Keratinocyte (primary cell): Measurements from ENCODE around the gene ATP8A2. TPM values are rescaled to one million over a fixed set of nuclear protein-coding genes. Genes with fewer than 3 reads are reported as not detected.

Experiments used
- DNase-seq: peaks from one replicate; pipeline ENCODE4 v3.0.0-alpha.2; 2011; ENCODE audit warnings: low read depth, missing footprints, low spot score
- FAIRE-seq: peaks from 2 replicates; lab custom pipeline; 2011; peaks lifted over from hg19 to GRCh38; lab: Jason Lieb, UNC
- H2AFZ ChIP-seq: 2 replicates; pipeline ENCODE4 v1.6.0; 2012; ENCODE audit warnings: low read length, control low read depth, inconsistent platforms; ENCODE audit not compliant: control insufficient read depth
- H3K27ac ChIP-seq: 2 replicates; pipeline ENCODE4 v1.5.1; 2011; ENCODE audit warnings: low read length; ENCODE audit not compliant: control insufficient read depth, insufficient read depth
- H3K27me3 ChIP-seq: 3 replicates; pipeline ENCODE4 v1.6.0; 2011; ENCODE audit warnings: low read length; ENCODE audit not compliant: control insufficient read depth, insufficient read depth; ENCODE audit errors: extremely low read depth
- H3K36me3 ChIP-seq, 2 experiments: 2 replicates in 1 of 2; 3 replicates in 1 of 2; pipeline ENCODE4 v1.5.1; 2011; ENCODE audit warnings: low read length in 2 of 2, mild to moderate bottlenecking in 1 of 2; ENCODE audit not compliant: control insufficient read depth in 2 of 2, insufficient read depth in 2 of 2; ENCODE audit errors: extremely low read depth in 1 of 2
- H3K4me1 ChIP-seq: 3 replicates; pipeline ENCODE4 v1.5.1; 2011; ENCODE audit warnings: low read length; ENCODE audit not compliant: control insufficient read depth, insufficient read depth; ENCODE audit errors: extremely low read depth
- H3K4me2 ChIP-seq: 3 replicates; pipeline ENCODE4 v1.6.0; 2011; ENCODE audit warnings: low read depth, low read length; ENCODE audit not compliant: control insufficient read depth, insufficient read depth; ENCODE audit errors: extremely low read depth
- H3K4me3 ChIP-seq, 3 experiments: fragments of 200-600 bp in 1 of 3; sonication (generic) in 1 of 3; 2 replicates in 2 of 3; 3 replicates in 1 of 3; pipeline ENCODE4 v1.5.1; 2011 to 2016; ENCODE audit warnings: low read length in 3 of 3, mild to moderate bottlenecking in 3 of 3, control low read depth in 2 of 3, inconsistent platforms in 1 of 3, low read depth in 1 of 3, mixed read lengths in 1 of 3, mixed run types in 1 of 3, moderate library complexity in 1 of 3; ENCODE audit not compliant: control insufficient read depth in 2 of 3, insufficient read depth in 2 of 3; ENCODE audit errors: extremely low read depth in 1 of 3
- H3K79me2 ChIP-seq: 2 replicates; pipeline ENCODE4 v1.6.0; 2012; ENCODE audit warnings: low read length; ENCODE audit not compliant: control insufficient read depth, insufficient read depth
- H3K9ac ChIP-seq: 3 replicates; pipeline ENCODE4 v1.6.0; 2011; ENCODE audit warnings: low read length; ENCODE audit not compliant: control insufficient read depth, insufficient read depth; ENCODE audit errors: extremely low read depth
- H3K9me1 ChIP-seq: 3 replicates; pipeline ENCODE4 v1.6.0; 2011; ENCODE audit warnings: low read length; ENCODE audit not compliant: control insufficient read depth, insufficient read depth; ENCODE audit errors: extremely low read depth
- H3K9me3 ChIP-seq: 2 replicates; pipeline ENCODE4 v1.5.1; 2012; ENCODE audit warnings: low read depth, low read length; ENCODE audit not compliant: control insufficient read depth
- H4K20me1 ChIP-seq: 3 replicates; pipeline ENCODE4 v1.6.0; 2011; ENCODE audit warnings: low read length; ENCODE audit not compliant: control insufficient read depth, insufficient read depth; ENCODE audit errors: extremely low read depth
- CTCF ChIP-seq, 3 experiments: IDR thresholded peaks in 1 of 3; conservative IDR thresholded peaks in 1 of 3; optimal IDR thresholded peaks in 1 of 3; 2 replicates in 2 of 3; 3 replicates in 1 of 3; pipeline versions ENCODE3 to v1.5.1; 2011; ENCODE audit warnings: low read length in 3 of 3, mild to moderate bottlenecking in 3 of 3, moderate library complexity in 2 of 3, control low read depth in 1 of 3, inconsistent platforms in 1 of 3; ENCODE audit not compliant: insufficient read depth in 2 of 3; ENCODE audit errors: extremely low read depth in 1 of 3
- EZH2 ChIP-seq: IDR thresholded peaks from one replicate; pipeline ENCODE4 v1.6.1; 2012; ENCODE audit warnings: inconsistent platforms, mild to moderate bottlenecking, low read length, moderate library complexity
- dilution Hi-C: fragments of 300-500 bp; cut with MboI; formaldehyde crosslinking; loops from one replicate; pipeline ENCODE4 v1.7.0; 2020; ENCODE audit warnings: low sequenced_read_pairs; ENCODE audit not compliant: extremely low pct_ligation_motif_present
- polyA plus RNA-seq, 5 experiments: library from polyadenylated mRNA; depleted of rRNA in 3 of 5; stranded (reverse) in 3 of 5; stranded (forward) in 1 of 5; unstranded in 1 of 5; fragments of >200 nt; gene quantifications; 1 replicate in 1 of 5; 2 replicates in 3 of 5; 3 replicates in 1 of 5; pipeline versions ENCODE4 v1.2.1 to v1.2.3, GENCODE V29; 2011 to 2012; ENCODE audit warnings: missing spikeins in 2 of 5, low read depth in 1 of 5, low replicate concordance in 1 of 5

ATP8A2 gene
- polyA plus RNA-seq, 1 donor (not counting 4 experiments of a cell fraction or from before 2014, with no cell fraction given): 0.16 TPM

GRCh38 chr13:25992076-25992475 is 620.3 kb downstream of the ATP8A2 start:
- Histone ChIP-seq H3K36me3 (no peaks in the 10 kb centered on the region), H3K27ac (no peak overlapping the region), H3K4me1 (no peaks in the 10 kb centered on the region), H3K79me2 (no peaks in the 10 kb centered on the region), H3K9ac (no peak overlapping the region), H4K20me1 (no peaks in the 10 kb centered on the region), H3K4me3 (no peak overlapping the region), H3K9me1 (no peaks in the 10 kb centered on the region), H3K27me3 (no peaks in the 10 kb centered on the region), H3K4me2 (no peak overlapping the region), H3K9me3 (no peaks in the 10 kb centered on the region), H2AFZ (no peak overlapping the region)
- TF ChIP-seq EZH2 (no peak), CTCF (optimal IDR thresholded peaks at IDR 0.05 in 1 of 3, IDR thresholded peaks at IDR 0.05 in 1 of 3, conservative IDR thresholded peaks at IDR 0.05 in 1 of 3; ENCODE audit: extremely low read depth in 1 of 3, insufficient read depth in 2 of 3, low read length in 3 of 3) (no peak)
- DNase-seq: no peak
- FAIRE-seq: no peak
- dilution Hi-C loops: no loop called here

GRCh38 chr13:26007261-26008125 is 635.7 kb downstream of the ATP8A2 start:
- Histone ChIP-seq H3K9me3 (no peaks in the 10 kb centered on the region), H3K79me2 (no peaks in the 10 kb centered on the region), H3K9me1 (no peaks in the 10 kb centered on the region), H3K9ac (no peak overlapping the region), H3K4me3 (no peak overlapping the region), H3K27me3 (peaks cover 3% of the 10 kb centered on the region), H3K36me3 (no peaks in the 10 kb centered on the region), H4K20me1 (no peaks in the 10 kb centered on the region), H3K4me2 (no peak overlapping the region), H3K27ac (no peak overlapping the region), H3K4me1 (no peaks in the 10 kb centered on the region), H2AFZ (no peak overlapping the region)
- TF ChIP-seq EZH2: no peak
- no peak for TF ChIP-seq CTCF (optimal IDR thresholded peaks at IDR 0.05 in 1 of 3, IDR thresholded peaks at IDR 0.05 in 1 of 3, conservative IDR thresholded peaks at IDR 0.05 in 1 of 3; ENCODE audit: extremely low read depth in 1 of 3, insufficient read depth in 2 of 3, low read length in 3 of 3)
- FAIRE-seq: no peak
- dilution Hi-C loops: no loop called here
- no peak for DNase-seq
